Measurements from ENCODE around the gene AGRN. TPM values are rescaled to one million over a fixed set of nuclear protein-coding genes. Genes with fewer than 3 reads are reported as not detected.
"Not testable (repeated sequence)": the region's sequence is repeated elsewhere in the genome, so short reads cannot be mapped to it uniquely, and the experiment has no call there.

Gene AGRN
- total RNA-seq, 1 donor from 2014 or later, result 68.4 TPM

DNA sequence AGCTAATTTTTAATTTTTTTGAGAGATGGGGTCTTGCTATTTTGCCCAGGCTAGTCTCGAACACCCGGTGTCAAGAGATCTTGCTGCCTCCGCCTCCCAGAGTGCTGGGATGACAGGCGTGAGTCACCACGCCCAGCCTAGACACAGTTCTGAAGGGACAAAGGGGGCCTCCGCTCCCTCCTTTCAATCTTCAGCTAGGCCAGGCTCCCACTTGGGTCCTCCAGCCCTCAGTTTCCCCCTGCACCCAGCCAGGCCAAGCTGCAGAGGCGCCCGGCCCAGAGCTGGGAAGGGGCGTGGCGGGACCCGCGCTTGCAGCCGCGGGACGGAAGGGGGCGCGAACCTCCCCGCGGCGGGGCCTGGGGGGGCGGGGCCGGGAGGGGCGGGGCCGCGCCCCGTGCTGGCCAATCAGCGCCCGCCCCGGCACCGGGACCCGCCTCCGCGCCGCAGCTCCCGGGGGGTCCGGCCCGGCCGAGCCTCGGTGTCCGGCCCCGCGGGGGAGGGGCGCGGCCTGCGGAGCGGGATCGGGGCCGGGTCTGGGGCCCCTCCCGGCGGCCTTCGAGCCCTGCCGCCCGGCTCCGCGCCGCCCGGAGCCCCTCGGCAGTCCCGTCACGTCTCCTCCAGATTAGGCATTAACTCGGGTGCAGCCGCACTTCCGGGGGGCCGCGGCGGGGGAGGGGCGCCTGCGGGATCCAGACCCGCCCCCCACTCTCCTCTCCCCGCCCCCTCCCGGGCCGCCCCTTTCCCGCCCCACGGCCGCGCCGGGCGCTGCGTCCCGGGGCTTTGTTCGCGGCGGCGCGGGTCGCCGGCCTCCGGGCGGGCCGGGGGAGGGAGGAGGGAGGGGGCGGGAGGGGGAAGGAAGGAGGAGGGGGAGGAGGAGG lies 559 bp upstream of the AGRN start:
- peak; percentile 85 for DNase-seq (ENCODE audit: low spot score)

DNA sequence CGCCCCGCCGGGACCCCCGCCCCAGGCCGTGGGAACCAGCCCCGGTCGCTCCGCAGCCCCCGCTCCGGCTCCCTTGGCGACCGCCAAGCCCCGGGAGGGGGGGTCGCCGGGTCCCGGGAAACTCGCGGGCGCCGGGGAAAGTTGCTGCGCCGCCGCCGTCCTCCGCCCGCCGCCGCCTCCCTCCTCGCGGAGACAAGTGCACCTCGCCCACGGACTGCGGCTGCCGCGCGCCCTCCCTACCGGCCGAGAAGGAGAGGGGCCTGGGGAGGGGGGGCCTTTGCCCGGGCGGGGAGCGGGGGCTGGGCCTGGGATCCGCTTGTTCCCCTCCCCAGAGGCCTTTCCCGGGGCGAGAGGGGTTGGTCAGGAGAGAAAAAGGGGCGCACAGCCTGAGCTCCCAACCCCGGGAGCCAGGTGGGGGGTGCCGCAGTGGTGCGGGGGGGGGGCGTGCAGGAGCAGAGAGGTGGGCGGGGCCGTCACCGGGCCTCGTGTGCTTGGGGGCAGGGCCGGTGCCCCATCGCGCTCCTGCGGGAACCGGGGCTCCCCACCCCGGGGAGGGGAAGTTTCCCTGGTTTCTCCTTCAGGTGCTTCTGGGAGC lies 592 bp downstream of the AGRN start:
- no peak for DNase-seq (ENCODE audit: low spot score)

DNA sequence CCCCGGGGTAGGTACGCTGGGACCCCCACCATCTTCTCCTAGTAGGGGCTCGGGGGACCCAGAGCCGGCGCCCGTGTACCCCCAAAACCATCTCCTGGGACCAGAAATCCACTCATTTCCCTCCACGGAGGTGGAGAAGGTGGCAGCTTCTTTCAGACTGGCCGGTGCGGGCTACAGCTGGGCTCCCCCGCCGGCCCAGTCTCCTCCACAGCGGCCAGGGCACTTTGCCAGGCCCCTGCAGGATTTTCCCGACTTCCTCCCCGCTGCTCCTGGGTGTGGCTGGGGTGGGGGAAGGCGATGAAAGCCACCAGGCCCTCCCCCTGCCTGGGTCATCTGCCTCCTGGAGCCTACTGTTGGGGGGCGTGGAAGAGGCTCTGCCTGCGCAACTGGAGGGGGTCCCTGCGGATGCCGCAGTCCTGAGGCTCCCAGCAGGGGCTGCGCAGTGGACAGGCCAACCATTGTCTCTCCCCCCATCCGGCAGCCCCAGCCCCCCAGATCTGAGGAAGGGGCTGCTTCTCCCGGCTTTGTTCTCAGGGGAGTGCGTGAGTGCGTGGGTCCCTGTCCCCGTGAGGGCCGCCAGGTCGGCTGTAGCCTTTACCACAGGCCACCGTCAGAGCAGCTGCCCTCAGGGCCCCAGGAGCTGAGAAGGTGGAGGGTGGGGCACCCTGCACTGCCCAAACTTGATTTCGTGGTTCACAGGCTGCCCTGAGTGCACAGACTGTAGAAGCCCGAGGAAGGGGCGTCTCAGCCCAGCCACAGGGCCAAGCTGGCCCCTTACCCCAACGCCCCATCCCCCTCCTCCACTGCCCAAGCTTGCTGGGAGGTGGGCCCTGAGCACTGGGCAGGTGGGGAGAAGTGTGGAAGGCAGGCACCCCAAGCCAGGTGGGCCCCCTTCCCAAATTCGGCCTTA lies 1.3 kb downstream of the AGRN start:
- DNase-seq (ENCODE audit: low spot score), result peak; percentile 81

DNA sequence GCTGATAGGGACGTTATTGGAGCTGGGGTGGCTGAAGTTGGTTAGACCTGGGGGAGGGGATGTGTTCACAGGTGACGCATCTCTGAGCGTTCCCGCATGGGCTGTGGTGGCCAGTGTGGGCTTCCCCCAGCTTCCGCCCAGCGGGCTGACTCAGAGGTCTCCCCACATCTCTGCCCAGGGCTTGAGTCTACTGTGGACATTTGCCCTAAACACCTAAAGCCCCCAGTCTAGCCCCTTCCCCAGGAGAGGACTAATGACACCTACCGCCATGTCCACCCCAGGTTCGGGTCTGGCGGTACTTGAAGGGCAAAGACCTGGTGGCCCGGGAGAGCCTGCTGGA lies 2.0 kb downstream of the AGRN start:
- no peak for DNase-seq (ENCODE audit: low spot score)

DNA sequence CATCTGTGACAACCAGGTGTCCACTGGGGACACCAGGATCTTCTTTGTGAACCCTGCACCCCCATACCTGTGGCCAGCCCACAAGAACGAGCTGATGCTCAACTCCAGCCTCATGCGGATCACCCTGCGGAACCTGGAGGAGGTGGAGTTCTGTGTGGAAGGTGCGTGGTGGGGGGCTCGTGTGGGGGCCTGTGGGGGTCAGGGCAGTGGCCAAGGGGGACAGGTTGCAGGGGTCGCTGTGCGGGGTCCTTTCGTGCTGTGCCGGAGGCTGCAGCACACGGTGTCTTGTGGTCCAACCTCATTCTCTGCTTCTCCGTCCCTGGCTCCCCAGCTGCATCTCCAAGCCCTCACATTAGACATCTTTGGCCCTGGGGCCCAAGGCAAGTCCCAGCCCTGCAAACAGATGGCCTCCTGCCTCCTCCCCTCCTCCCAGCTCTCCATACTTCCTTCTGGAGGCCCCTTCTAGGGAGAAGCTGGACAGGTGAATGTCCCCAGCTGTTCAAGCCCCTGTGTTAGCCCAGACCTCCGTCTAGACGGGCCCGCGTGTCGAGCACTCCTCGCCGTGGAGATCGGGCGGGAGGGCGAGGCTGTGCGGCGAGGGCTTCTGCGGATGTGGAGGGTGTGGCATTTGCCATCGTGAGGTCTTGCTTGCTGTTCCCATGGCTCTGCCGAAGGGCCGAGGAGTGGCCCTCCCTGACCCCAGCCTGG lies 2.5 kb downstream of the AGRN start:
- DNase-seq (ENCODE audit: low spot score), result no peak

DNA sequence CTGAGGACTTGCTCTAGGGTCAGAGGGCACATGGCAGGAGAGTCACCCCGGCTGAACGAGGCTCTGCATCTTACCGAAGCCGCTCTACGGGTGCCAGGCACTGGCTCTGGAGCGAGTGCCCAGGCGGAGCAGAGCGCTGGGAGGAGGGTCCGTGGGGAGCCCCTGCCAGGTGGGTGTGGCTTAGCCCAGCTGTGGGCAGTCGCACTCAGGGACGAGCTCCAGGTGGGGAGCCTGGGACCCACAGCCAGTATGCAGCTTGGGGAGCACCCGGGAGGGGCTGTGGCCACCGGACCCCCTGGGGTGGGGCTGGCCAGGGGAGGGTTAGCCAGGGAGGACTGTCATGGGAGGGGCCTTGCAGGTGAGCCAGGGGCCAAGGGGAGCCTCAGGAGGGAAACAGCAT lies 3.8 kb downstream of the AGRN start:
- no peak for DNase-seq (ENCODE audit: low spot score)

DNA sequence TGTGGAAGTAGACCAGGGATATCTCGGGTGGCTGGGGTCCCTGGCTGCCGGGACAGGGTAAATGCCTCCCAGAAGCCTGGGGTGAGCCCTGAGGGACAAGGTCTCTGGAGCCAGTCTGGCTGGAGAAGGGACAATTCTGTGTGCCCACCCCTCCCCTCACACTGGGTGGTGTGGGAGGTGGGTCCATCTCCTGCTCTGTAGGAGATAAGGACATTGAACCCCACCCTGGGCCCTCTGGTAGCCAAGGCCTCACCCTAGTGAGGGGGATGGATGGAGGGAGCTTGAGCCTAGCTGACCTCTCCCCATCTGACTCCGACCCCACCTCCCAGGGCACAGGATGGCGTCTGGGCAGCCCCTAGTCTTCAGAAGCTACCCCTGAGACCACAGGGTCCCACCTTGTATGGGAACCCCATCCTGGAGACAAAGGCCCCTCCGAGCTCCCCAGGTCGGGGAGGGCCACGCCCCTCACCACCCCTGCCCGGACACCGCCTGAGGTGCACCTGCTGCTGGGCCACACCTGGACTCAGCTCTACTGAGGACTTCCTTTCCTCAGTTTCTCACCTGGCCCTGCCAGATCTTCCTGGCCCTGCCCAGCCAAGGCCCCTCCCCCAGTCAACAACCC lies 4.3 kb downstream of the AGRN start:
- no peak for DNase-seq (ENCODE audit: low spot score)

- peak; percentile 60 for DNase-seq (ENCODE audit: low spot score)
Measured at GRCh38 chr1:1024771-1025699, 5.1 kb downstream of the AGRN start.

GRCh38 chr1:1025730-1026129 lies 5.8 kb downstream of the AGRN start:
- DNase-seq (ENCODE audit: low spot score), result no peak

DNA sequence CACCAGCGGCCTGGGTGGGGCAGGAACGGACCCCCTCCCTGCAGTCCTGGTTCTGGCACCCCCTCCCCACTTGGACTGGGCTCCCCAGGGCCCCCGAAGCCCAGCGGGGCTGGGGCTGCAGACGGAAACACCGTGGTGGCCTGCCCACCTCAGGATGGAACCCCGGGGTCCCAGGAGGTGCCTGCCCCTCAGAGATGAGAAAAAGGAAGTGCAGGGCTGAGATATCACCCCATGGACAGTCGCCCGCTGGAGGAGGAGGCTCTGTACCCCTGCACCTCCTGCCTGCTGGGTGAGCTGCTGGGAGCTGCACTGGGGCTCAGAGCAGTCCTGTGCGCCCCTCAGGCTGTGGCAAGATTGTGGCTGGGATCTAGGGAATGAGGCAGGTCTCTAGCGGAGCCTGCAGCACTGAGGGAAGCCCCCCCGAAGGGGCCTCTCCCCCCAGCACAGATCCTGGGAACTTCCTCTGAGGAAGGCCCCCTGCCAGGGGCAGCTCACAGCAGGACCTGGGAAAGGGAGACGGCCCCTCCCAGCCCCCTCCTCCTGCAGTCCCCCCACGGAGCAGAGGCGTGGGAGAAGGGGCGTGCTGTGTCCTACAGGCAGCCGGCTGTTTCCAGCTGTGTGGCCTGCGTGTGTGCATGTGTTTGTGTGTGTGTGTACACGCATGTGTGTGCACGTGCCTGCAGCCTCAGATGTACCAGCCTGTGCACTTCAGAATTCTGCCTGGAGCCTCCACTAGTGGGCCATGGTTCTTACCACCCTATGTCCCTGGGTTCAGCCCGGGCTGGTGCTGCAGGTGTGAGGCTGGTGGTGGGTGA lies 6.9 kb downstream of the AGRN start:
- DNase-seq (ENCODE audit: low spot score), result no peak

DNA sequence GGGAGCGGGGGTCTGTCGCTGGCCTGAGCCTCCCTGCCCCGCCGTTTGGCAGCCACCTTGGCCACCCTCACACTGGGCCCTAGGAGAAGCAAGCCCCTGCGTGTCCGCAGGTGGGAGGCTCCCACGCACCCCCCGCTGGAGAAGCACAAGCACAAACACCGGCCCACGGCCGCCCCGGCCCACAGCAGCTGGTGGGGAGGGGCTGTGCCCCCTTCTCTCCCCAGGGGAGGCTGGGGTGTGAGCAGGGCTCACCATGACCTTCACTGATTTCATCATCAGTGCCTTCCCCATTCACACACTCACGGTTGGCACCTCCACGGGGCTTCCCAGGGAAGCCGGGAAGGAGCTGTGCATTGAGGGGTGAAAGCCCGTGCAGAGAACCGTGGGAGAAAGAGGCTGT lies 7.9 kb downstream of the AGRN start:
- no peak for DNase-seq (ENCODE audit: low spot score)

DNA sequence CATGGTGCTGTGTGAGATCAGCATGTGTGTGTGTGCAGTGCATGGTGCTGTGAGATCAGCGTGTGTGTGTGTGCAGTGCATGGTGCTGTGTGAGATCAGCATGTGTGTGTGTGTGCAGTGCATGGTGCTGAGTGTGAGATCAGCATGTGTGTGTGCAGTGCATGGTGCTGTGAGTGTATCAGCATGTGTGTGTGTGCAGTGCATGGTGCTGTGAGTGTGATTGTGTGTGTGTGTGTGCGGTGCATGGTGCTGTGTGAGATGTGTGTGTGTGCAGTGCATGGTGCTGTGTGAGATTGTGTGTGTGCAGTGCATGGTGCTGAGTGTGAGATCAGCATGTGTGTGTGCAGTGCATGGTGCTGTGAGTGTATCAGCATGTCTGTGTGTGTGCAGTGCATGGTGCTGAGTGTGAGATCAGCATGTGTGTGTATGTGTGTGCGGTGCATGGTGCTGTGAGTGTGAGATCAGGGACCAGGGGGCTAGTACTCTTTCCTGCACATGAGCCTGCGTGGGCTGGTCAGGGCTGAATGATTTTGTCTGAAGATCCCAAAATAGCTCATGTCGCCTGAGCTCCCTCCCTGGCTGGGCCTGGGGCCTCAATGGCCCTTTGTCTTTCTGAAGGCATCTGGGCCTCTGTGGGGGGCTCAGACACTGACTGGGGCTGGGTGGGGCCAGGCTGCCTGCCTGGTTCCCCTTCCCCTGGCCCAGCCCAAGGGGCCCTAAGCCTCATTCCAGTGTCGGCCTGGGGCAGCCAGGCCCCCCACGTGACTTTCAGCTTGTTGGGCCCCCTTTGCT lies 11.1 kb downstream of the AGRN start:
- DNase-seq (ENCODE audit: low spot score), result not testable (repeated sequence)

DNA sequence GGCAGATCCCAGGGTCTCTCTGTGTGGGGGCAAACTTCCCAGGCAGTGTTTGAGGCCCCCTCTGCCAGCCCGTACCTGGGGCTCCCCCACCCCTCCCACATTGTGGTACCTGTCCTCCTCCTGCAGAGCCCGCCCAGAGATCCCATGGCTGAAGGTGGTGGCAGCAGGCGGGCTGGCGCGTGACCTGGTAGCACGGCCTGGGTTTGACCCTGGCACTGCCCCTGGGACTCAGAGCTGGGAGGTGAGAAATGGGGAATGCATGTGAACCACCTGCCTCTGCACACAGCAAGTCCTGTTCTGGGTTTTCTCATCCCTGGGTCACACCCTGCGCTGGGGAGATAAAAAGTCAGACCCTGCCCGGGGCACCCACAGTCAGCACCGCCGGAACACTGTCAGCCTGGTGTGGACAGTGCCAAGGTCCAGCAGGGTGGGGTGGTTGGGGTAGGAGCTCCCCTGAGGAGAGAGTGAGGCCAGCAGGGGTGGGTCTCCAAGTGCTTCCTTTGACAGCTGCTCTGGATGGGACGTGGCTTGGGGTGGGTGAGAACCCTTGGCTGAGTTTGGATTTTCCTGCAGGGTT lies 11.8 kb downstream of the AGRN start:
- DNase-seq (ENCODE audit: low spot score), result no peak

DNA sequence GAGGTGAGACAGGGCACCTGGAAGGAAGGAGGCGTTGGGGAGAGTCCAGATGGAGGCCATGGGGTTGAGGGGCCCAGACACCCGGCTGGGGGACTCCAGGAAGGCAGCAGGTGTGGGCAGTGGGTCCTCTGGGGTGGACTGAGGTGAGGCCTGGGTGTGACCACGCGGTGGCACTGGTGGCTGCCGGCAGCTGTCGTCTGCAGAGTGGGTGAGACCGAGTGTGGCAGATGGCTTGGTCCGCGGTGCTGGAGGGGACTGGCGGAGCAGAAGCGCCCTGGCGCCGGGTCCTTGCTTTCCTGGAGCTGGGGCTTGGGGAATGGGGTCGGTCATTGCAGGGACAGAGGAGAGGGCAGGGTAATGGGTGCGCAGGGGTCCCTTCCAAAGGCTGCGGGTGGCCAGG lies 12.5 kb downstream of the AGRN start:
- DNase-seq (ENCODE audit: low spot score), result no peak

GRCh38 chr1:1033009-1033587 lies 13.2 kb downstream of the AGRN start:
- DNase-seq (ENCODE audit: low spot score), result peak; percentile 74

GRCh38 chr1:1033731-1034438 lies 14.0 kb downstream of the AGRN start:
- DNase-seq (ENCODE audit: low spot score), result no peak

GRCh38 chr1:1034439-1034781 lies 14.5 kb downstream of the AGRN start:
- no peak for DNase-seq (ENCODE audit: low spot score)

Measured in umbilical cord (tissue), 2 donors.